A204.1 (cell line): ENCODE measurements around the gene NOTCH2.

ENCODE experiments used
- FAIRE-seq: peaks from 2 replicates; lab custom pipeline; 2012; peaks lifted over from hg19 to GRCh38; lab: Jason Lieb, UNC

NOTCH2 gene

DNA sequence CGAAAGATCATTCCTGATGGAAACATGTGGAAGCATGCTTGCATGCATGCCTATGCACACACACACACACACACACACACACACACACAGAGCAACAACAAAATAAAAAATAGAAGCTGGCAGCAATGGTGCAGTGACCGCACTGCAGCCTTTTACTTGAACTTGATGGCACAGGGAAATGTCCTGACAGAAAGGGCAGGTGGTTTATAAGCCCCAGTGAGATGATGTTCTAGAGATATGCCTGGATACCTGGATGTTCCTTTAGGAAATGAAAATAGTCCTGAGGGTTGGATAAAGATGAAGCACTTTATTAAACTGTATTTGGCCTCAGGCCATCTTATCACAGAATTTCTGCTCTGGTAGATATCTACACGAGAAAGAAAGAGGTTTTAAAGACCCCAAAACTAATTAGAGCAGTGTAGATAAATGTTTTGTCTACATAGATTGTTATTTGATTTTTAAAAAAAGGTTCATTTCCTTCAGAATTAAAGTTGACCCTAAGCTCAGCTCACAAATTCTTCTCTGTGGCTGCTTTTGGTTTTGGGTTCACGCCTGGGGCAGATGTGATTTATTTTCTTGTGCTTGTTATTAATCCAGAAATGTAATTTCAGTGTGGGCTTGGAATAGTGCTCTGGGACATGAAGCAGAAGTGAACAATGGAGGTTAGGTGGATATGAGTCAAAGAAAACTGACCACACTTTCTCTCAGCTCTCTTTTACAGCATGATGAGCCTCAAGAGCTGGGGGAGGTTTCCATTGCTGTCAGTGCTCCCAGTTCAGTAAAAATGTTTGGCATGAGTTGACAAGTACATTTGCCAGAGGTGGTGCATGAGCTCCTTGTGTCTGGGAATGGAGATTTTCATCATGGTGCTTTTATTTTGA is 196.1 kb downstream of the NOTCH2 start:
- FAIRE-seq: no peak

DNA sequence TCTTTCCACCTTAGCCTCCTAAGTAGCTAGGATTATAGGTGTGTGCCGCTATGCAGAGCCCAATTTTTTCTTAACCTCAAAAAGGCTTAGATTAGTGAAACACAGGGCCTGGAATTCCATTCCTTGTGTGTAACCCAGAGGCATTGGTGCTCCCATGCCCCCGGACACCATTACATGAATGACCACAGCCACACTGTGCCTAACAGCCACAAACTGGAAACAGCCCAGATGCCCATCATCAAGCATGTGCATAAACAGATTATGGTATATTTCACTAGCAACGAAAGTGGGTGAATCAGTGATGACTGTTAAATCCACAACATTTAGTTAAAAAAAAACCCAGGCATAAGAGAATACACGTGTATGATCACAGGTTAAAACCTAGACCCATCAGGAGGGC is 197.6 kb downstream of the NOTCH2 start:
- FAIRE-seq: no peak

DNA sequence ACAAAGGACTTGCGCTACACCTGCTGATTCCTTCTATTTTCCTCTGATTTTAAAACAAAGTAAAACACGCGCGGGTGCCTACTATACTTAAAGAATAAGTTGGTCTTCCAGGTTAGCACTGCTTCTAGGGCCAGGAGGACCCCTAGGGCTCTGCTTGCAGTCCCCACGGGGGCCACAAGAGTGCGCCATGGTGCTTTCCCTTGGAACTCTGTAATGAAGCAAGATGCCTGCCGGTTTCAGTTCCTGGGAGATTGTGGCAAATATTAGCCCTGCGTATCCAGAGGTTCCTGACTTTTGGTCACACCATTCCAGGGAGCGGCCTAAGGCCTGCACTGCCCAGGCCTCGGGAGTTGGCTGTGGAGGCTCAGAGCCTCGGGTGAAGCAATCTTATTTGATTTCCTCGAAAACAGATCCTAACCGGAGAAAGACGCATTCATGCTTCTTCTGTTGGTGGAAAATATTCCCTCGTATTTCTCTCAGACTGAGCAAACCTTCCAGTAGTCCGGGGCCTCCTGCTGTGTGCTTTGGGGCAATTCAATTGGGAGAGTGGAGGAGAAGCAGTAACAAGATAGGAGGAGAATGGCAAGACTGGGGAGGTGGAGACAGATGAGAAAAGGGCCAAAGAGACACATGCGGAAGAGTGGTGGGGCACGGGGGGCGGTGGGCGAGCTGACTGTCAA is 198.4 kb downstream of the NOTCH2 start:
- FAIRE-seq: no peak

DNA sequence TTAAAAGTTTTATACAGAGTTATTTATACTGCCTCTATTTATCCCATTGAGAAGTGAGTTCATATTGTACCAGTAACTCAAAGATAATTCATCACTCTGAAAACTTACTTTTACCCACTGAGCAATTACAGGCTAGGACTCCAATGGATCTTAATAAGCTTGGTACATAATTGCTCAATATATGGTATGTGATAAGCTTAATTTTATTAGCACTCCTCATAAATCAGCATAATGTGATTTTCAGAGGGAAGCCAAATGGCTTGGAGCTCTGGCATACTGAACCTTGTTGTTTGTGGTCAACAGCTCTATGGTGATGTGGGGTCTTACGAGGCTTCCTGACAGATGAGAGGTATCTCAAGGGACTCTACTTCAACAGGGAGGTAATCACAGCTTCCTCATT is 199.5 kb downstream of the NOTCH2 start:
- no peak for FAIRE-seq

DNA sequence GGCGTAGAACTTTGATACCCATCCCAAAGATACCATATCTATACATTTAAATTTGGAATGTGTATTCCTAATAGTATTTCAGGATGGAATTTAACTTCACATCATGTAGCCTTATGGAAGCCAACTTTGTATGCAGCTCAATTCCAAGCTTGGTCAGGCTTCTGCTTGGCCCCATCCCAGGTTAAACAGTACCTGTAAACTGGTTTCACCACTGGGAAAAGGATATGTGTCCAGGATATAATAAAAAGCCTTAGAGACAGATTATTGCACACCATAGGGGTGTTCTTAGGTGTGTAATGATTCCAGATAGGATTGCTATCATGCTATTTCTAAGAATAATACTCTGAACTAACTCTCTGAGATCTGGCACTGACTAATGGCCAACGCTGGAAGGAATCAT is 201.3 kb downstream of the NOTCH2 start:
- FAIRE-seq: no peak

DNA sequence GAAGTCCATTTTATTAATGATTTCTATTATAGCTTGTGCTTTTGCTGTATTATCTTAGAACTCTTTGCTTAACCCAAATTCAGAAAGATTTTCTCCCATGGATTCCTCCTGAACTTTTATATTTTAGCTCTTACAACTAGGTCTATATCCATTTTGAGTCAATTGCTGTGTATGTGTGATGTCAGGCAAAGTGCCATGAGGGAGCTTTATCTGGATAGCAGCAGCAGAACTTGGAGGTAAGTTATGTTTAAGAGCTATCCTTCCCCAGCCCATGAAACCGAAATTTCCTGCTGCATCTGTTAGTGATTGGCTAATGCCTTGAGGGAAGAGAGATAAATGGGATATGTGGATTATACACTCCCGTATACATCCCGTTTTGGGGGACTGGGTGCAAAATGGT is 203.0 kb downstream of the NOTCH2 start:
- no peak for FAIRE-seq

DNA sequence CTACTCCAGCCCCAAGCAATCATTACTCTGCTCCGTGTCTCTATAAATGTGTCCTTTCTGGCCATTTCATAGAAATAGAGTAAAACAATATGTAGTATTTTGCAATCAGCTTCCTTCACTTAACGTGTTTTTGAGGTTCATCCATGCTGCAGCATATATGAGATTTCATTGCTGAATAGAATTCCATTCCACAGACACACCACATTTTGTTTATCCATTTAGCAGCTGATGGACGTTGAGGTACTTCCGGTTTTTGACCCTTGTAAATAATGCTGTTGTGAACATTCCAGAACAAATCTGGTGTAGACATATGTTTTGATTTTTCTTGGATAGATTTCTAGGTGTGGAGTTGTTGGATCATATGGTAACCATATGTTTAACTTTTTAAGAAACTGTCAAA is 203.8 kb downstream of the NOTCH2 start:
- FAIRE-seq: no peak

DNA sequence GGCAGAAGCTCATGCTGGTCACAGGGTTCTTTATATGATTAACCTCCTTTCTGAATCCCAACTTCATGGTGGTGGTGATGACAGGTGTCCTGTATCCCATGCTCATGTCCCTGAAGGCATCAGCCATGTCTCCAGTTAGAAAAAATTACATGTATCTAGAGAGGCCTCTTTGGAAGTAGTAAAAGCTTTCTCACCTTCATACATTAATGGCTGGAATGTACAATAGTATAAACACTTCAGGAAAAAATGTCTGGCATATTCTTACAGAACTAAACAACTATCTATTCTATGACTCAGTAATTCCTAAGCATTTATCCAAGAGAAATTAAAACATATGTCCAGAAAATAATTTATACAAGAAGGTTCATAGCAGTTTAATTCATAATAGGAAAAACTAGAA is 207.2 kb downstream of the NOTCH2 start:
- FAIRE-seq: no peak
